SU-DHL-6 (cell line): Measurements from ENCODE around the gene SMARCAD1.

ENCODE experiments used
- CTCF ChIP-seq: fragments of 200-600 bp; sonication (generic); IDR thresholded peaks from one replicate; pipeline ENCODE4 v1.5.1; 2017; ENCODE audit warnings: antibody characterized with exemption, mild to moderate bottlenecking, low read length, moderate library complexity; ENCODE audit not compliant: insufficient read depth, poor library complexity, severe bottlenecking
- EZH2phosphoT487 ChIP-seq: fragments of 200-600 bp; sonication (generic), shearing (Covaris generic); conservative IDR thresholded peaks from 2 replicates; pipeline ENCODE4 v1.6.1; 2018; ENCODE audit warnings: mild to moderate bottlenecking, antibody characterized with exemption, low read length, moderate library complexity, mixed read lengths

- TF ChIP-seq CTCF (no peak), EZH2phosphoT487 (no peak)
Observed at GRCh38 chr4:94325835-94326234, 118.2 kb downstream of the SMARCAD1 start.
